Fibroblast of lung (primary cell): ENCODE data around the gene SNAPC2. TPM values are rescaled to one million over a fixed set of nuclear protein-coding genes. Genes with fewer than 3 reads are reported as not detected.

ENCODE experiments used
- DNase-seq, 2 donors: peaks; one replicate each; pipeline versions ENCODE4 v3.0.0 to v3.0.0-alpha.2; 2010; ENCODE audit warnings: low read depth in 2 of 2
- H2AFZ ChIP-seq: 2 replicates; pipeline ENCODE4 v1.5.1; 2012; ENCODE audit warnings: low read length, control low read depth, inconsistent platforms
- H3K27ac ChIP-seq: 2 replicates; pipeline ENCODE4 v1.5.1; 2011; ENCODE audit warnings: low read length, control low read depth; ENCODE audit not compliant: insufficient read depth
- H3K27me3 ChIP-seq: 2 replicates; pipeline ENCODE4 v1.5.1; 2011; ENCODE audit warnings: mild to moderate bottlenecking, low read length; ENCODE audit not compliant: control insufficient read depth, insufficient read depth
- H3K36me3 ChIP-seq: 2 replicates; pipeline ENCODE4 v1.5.1; 2011; ENCODE audit warnings: low read length; ENCODE audit not compliant: control insufficient read depth, insufficient read depth
- H3K4me1 ChIP-seq: 2 replicates; pipeline ENCODE4 v1.5.1; 2011; ENCODE audit warnings: low read length; ENCODE audit not compliant: control insufficient read depth, insufficient read depth; ENCODE audit errors: extremely low read depth
- H3K4me2 ChIP-seq: 2 replicates; pipeline ENCODE4 v1.5.1; 2011; ENCODE audit warnings: low read length, control low read depth; ENCODE audit not compliant: insufficient read depth; ENCODE audit errors: extremely low read depth
- H3K4me3 ChIP-seq, 4 experiments: fragments of 200-600 bp in 1 of 4; sonication (generic) in 1 of 4; replicated peaks in 1 of 4; 2 replicates each; pipeline ENCODE4 v1.5.1; 2011 to 2016; ENCODE audit warnings: low read length in 4 of 4, low read depth in 3 of 4, mild to moderate bottlenecking in 3 of 4, control low read depth in 2 of 4, inconsistent platforms in 1 of 4, mixed read lengths in 1 of 4; ENCODE audit not compliant: insufficient read depth in 1 of 4; ENCODE audit errors: control extremely low read depth in 1 of 4
- H3K79me2 ChIP-seq: 2 replicates; pipeline ENCODE4 v1.5.1; 2012; ENCODE audit warnings: mild to moderate bottlenecking, low read length, inconsistent platforms; ENCODE audit not compliant: control insufficient read depth, insufficient read depth
- H3K9ac ChIP-seq: 2 replicates; pipeline ENCODE4 v1.5.1; 2011; ENCODE audit warnings: mild to moderate bottlenecking, low read length, control low read depth; ENCODE audit not compliant: insufficient read depth
- H3K9me3 ChIP-seq: 2 replicates; pipeline ENCODE4 v1.5.1; 2012; ENCODE audit warnings: low read depth, low read length; ENCODE audit not compliant: control insufficient read depth, insufficient read depth
- H4K20me1 ChIP-seq: 2 replicates; pipeline ENCODE4 v1.5.1; 2011; ENCODE audit warnings: low read length; ENCODE audit not compliant: control insufficient read depth, insufficient read depth; ENCODE audit errors: extremely low read depth
- CTCF ChIP-seq, 2 donors: IDR thresholded peaks in 1 of 2; conservative IDR thresholded peaks in 1 of 2; 1 replicate in 1 of 2; 2 replicates in 1 of 2; pipeline ENCODE4 v1.5.1; 2011 to 2012; ENCODE audit warnings: low read length in 2 of 2, control low read depth in 1 of 2, inconsistent platforms in 1 of 2, low read depth in 1 of 2, mild to moderate bottlenecking in 1 of 2
- EZH2 ChIP-seq: IDR thresholded peaks from 2 replicates; pipeline ENCODE4 v1.5.1; 2012; ENCODE audit warnings: low read length, control low read depth, mild to moderate bottlenecking; ENCODE audit errors: missing control alignments
- polyA plus RNA-seq, 2 donors: library from polyadenylated mRNA; depleted of rRNA in 1 of 2; stranded (reverse) in 1 of 2; unstranded in 1 of 2; fragments of >200 nt; gene quantifications; 2 replicates each; pipeline ENCODE4 v1.2.1, GENCODE V29; 2011 to 2012; ENCODE audit warnings: missing spikeins in 1 of 2
- total RNA-seq: library from RNA; depleted of rRNA; stranded (reverse); fragments of >200 nt; gene quantifications from 2 replicates; pipeline ENCODE4 v1.2.1, GENCODE V29; 2014

Gene SNAPC2
- total and polyA plus RNA-seq, 2 donors (not counting 1 experiment from before 2014, with no cell fraction given): 11.4 to 13.4 TPM

- no peak overlapping the region for H2AFZ ChIP-seq
Observed at GRCh38 chr19:7968796-7969554, 48.8 kb downstream of the SNAPC2 start.

GRCh38 chr19:7969555-7969939, 49.4 kb downstream of the SNAPC2 start:
- H3K27me3 ChIP-seq: no peaks in the 10 kb centered on the region
- H3K9ac ChIP-seq: no peak overlapping the region
- H3K79me2 ChIP-seq: no peaks in the 10 kb centered on the region
- H3K4me2 ChIP-seq: no peak overlapping the region
- H4K20me1 ChIP-seq: peaks cover 2% of the 10 kb centered on the region
- no peak overlapping the region for H3K4me3 ChIP-seq
- H3K4me1 ChIP-seq: no peaks in the 10 kb centered on the region
- no peaks in the 10 kb centered on the region for H3K9me3 ChIP-seq
- no peak for TF ChIP-seq EZH2
- TF ChIP-seq CTCF (conservative IDR thresholded peaks at IDR 0.05 in 1 of 2, IDR thresholded peaks at IDR 0.05 in 1 of 2; ENCODE audit: low read depth in 1 of 2, low read length in 2 of 2): no peak
- H2AFZ ChIP-seq: no peak overlapping the region
- H3K27ac ChIP-seq: no peak overlapping the region
- no peak for DNase-seq
- peaks cover 13% of the 10 kb centered on the region for H3K36me3 ChIP-seq

More at GRCh38 chr19:7968796-7969554, 48.8 kb downstream of the SNAPC2 start:
- H3K79me2 ChIP-seq: no peaks in the 10 kb centered on the region
- H3K4me1 ChIP-seq: no peaks in the 10 kb centered on the region
- no peak overlapping the region for H3K4me3 ChIP-seq
- H3K4me2 ChIP-seq: no peak overlapping the region
- peaks cover 13% of the 10 kb centered on the region for H3K36me3 ChIP-seq
- peaks cover 2% of the 10 kb centered on the region for H4K20me1 ChIP-seq
- peak in 1 of 2 donors; percentile 24 for DNase-seq
- no peaks in the 10 kb centered on the region for H3K9me3 ChIP-seq
- H3K9ac ChIP-seq: no peak overlapping the region
- TF ChIP-seq EZH2 (no peak), CTCF (conservative IDR thresholded peaks at IDR 0.05 in 1 of 2, IDR thresholded peaks at IDR 0.05 in 1 of 2; ENCODE audit: low read depth in 1 of 2, low read length in 2 of 2) (no peak)
- H3K27ac ChIP-seq: no peak overlapping the region
- H3K27me3 ChIP-seq: no peaks in the 10 kb centered on the region

- H2AFZ ChIP-seq: no peak overlapping the region
- peak; percentile 14 to 43 for DNase-seq
- H3K4me1 ChIP-seq: no peaks in the 10 kb centered on the region
- no peaks in the 10 kb centered on the region for H3K79me2 ChIP-seq
- H3K9ac ChIP-seq: no peak overlapping the region
- H3K27ac ChIP-seq: no peak overlapping the region
- TF ChIP-seq EZH2 (no peak), CTCF (conservative IDR thresholded peaks at IDR 0.05 in 1 of 2, IDR thresholded peaks at IDR 0.05 in 1 of 2; ENCODE audit: low read depth in 1 of 2, low read length in 2 of 2) (peak; percentile 65 to 82)
- H3K4me2 ChIP-seq: no peak overlapping the region
- peaks cover 16% of the 10 kb centered on the region for H3K36me3 ChIP-seq
- no peak overlapping the region for H3K4me3 ChIP-seq
- H4K20me1 ChIP-seq: peaks cover 2% of the 10 kb centered on the region
- H3K27me3 ChIP-seq: no peaks in the 10 kb centered on the region
- H3K9me3 ChIP-seq: no peaks in the 10 kb centered on the region
Observed at GRCh38 chr19:7970716-7971448, 50.7 kb downstream of the SNAPC2 start.
